SK-N-SH (cell line): ENCODE results near the gene GLIPR1L1. TPM values are rescaled to one million over a fixed set of nuclear protein-coding genes. Genes with fewer than 3 reads are reported as not detected.

Experiments used
- CTCF ChIA-PET: fragments of 300-600, 350-600 bp; formaldehyde crosslinking; extraction: SDS; loops from one replicate; lab custom pipeline; 2021; lab: Yijun Ruan, JAX
- POLR2A ChIA-PET: fragments of 350-600 bp; sonication (Branson Sonifier 250); formaldehyde crosslinking; extraction: SDS; loops from one replicate; lab custom pipeline; 2020; ENCODE audit warnings: antibody characterized with exemption, inconsistent platforms; lab: Yijun Ruan, JAX
- DNase-seq: peaks from one replicate; pipeline ENCODE4 v3.0.0; 2012
- H2AFZ ChIP-seq: fragments of 200-600 bp; sonication (generic); 2 replicates; pipeline ENCODE4 v1.8.1; 2016; ENCODE audit warnings: antibody characterized with exemption, mild to moderate bottlenecking, low read depth
- H3F3A ChIP-seq: fragments of 200-600 bp; sonication (generic); replicated peaks from 2 replicates; pipeline ENCODE3; 2016; ENCODE audit warnings: antibody characterized with exemption, mild to moderate bottlenecking; ENCODE audit not compliant: insufficient read depth
- H3K27ac ChIP-seq, 2 experiments: fragments of 200-500 bp in 1 of 2; fragments of 200-600 bp in 1 of 2; sonication (Bioruptor generic) in 1 of 2; sonication (generic), shearing (Covaris generic) in 1 of 2; 2 replicates each; pipeline versions ENCODE4 v1.5.1 to v1.6.1; 2014 to 2016; ENCODE audit warnings: low read depth in 2 of 2, inconsistent platforms in 1 of 2, low read length in 1 of 2, mild to moderate bottlenecking in 1 of 2, mixed read lengths in 1 of 2
- H3K27me3 ChIP-seq: fragments of 200-600 bp; sonication (generic), shearing (Covaris generic); 2 replicates; pipeline ENCODE4 v1.6.1; 2016; ENCODE audit warnings: mixed run types; ENCODE audit not compliant: insufficient read depth
- H3K36me3 ChIP-seq, 2 experiments: fragments of 200-500 bp in 1 of 2; fragments of 200-600 bp in 1 of 2; sonication (Bioruptor generic) in 1 of 2; sonication (generic) in 1 of 2; replicated peaks in 1 of 2; 2 replicates each; pipeline versions ENCODE3 to v1.5.1; 2014 to 2016; ENCODE audit warnings: low read length in 1 of 2, mild to moderate bottlenecking in 1 of 2; ENCODE audit not compliant: insufficient read depth in 2 of 2, control insufficient read depth in 1 of 2
- H3K4me1 ChIP-seq, 2 experiments: fragments of 200-500 bp in 1 of 2; fragments of 200-600 bp in 1 of 2; sonication (Bioruptor generic) in 1 of 2; sonication (generic), shearing (Covaris generic) in 1 of 2; 2 replicates each; pipeline versions ENCODE4 v1.5.1 to v1.6.1; 2014 to 2016; ENCODE audit warnings: low read depth in 1 of 2, low read length in 1 of 2, mixed run types in 1 of 2; ENCODE audit not compliant: insufficient read depth in 2 of 2, control insufficient read depth in 1 of 2
- H3K4me2 ChIP-seq: fragments of 200-600 bp; sonication (generic), shearing (Covaris generic); 2 replicates; pipeline ENCODE4 v1.6.1; 2017; ENCODE audit warnings: mixed run types
- H3K4me3 ChIP-seq, 2 experiments: fragments of 200-500 bp in 1 of 2; fragments of 200-600 bp in 1 of 2; sonication (Bioruptor generic) in 1 of 2; sonication (generic), shearing (Covaris generic) in 1 of 2; 2 replicates each; pipeline versions ENCODE4 v1.5.1 to v1.8.1; 2014 to 2016; ENCODE audit warnings: low read depth in 2 of 2, inconsistent platforms in 1 of 2, low read length in 1 of 2, mild to moderate bottlenecking in 1 of 2, mixed read lengths in 1 of 2, moderate library complexity in 1 of 2
- H3K79me2 ChIP-seq: fragments of 200-600 bp; sonication (generic); 2 replicates; pipeline ENCODE4 v1.8.1; 2017; ENCODE audit warnings: mild to moderate bottlenecking; ENCODE audit not compliant: insufficient read depth
- H3K9ac ChIP-seq: fragments of 200-600 bp; sonication (generic); 2 replicates; pipeline ENCODE4 v1.6.1; 2017; ENCODE audit warnings: mixed run types
- H3K9me2 ChIP-seq: fragments of 200-600 bp; sonication (generic); 2 replicates; pipeline ENCODE4 v1.6.1; 2017; ENCODE audit warnings: mixed run types
- H3K9me3 ChIP-seq: fragments of 200-600 bp; sonication (generic); 2 replicates; pipeline ENCODE4 v1.6.1; 2017; ENCODE audit warnings: mixed run types, mild to moderate bottlenecking, moderate library complexity
- H4K20me1 ChIP-seq: fragments of 200-600 bp; sonication (generic); 2 replicates; pipeline ENCODE4 v1.6.1; 2017; ENCODE audit warnings: mild to moderate bottlenecking, mixed run types; ENCODE audit not compliant: insufficient read depth
- EZH2phosphoT487 ChIP-seq: fragments of 200-600 bp; sonication (generic); IDR thresholded peaks from 2 replicates; pipeline ENCODE4 v1.6.1; 2017; ENCODE audit warnings: low read depth, mixed run types, mild to moderate bottlenecking, antibody characterized with exemption, moderate library complexity, borderline replicate concordance
- FOSL2 ChIP-seq: IDR thresholded peaks from 2 replicates; pipeline ENCODE4 v1.4.0; 2012; ENCODE audit warnings: low read depth, mild to moderate bottlenecking, moderate library complexity, borderline replicate concordance
- NRF1 ChIP-seq: IDR thresholded peaks from 2 replicates; pipeline ENCODE4 v1.6.1; 2012; ENCODE audit warnings: low read depth, mild to moderate bottlenecking, low read length
- RAD21 ChIP-seq: IDR thresholded peaks from 2 replicates; pipeline ENCODE4 v1.6.1; 2012; ENCODE audit warnings: mild to moderate bottlenecking, low read length
- RCOR1 ChIP-seq: fragments of 150-350 bp; IDR thresholded peaks from 2 replicates; pipeline ENCODE4 v1.6.1; 2017; ENCODE audit warnings: antibody characterized with exemption, low read length
- SIN3A ChIP-seq: IDR thresholded peaks from 2 replicates; pipeline ENCODE4 v1.6.1; 2012; ENCODE audit warnings: low read depth, mild to moderate bottlenecking, low read length, moderate library complexity, borderline replicate concordance
- TAF1 ChIP-seq: IDR thresholded peaks from 2 replicates; pipeline ENCODE4 v1.6.1; 2012; ENCODE audit warnings: low read depth, mild to moderate bottlenecking, low read length, moderate library complexity, borderline replicate concordance
- TEAD4 ChIP-seq: IDR thresholded peaks from 2 replicates; pipeline ENCODE4 v1.4.0; 2012; ENCODE audit warnings: mild to moderate bottlenecking, borderline replicate concordance; ENCODE audit not compliant: insufficient read depth
- WGBS: methylation state at CpG from one replicate; pipeline ENCODE4 v1.1.6; 2017; ENCODE audit warnings: low lambda C conversion rate; 5-methylcytosine and 5-hydroxymethylcytosine counted together
- polyA plus RNA-seq, 3 experiments: library from polyadenylated mRNA; depleted of rRNA; stranded (reverse); fragments of >200 nt; gene quantifications; 2 replicates each; pipeline ENCODE4 v1.2.3, GENCODE V29; 2012
- TF ChIP-seq, protein P1 (sequence below): IDR thresholded peaks from 2 replicates; pipeline ENCODE4 v1.4.0; 2012; ENCODE audit warnings: low read depth, borderline replicate concordance
- TF ChIP-seq, protein P2 (sequence below): IDR thresholded peaks from 2 replicates; pipeline ENCODE4; 2012
- TF ChIP-seq, protein P3 (sequence below): IDR thresholded peaks from 2 replicates; pipeline ENCODE4 v1.4.0; 2012; ENCODE audit warnings: low read depth, borderline replicate concordance
- TF ChIP-seq, protein P4 (sequence below): fragments of 200-600 bp; sonication (generic); IDR thresholded peaks from 2 replicates; pipeline ENCODE4 v1.6.1; 2017; ENCODE audit warnings: antibody characterized with exemption, mild to moderate bottlenecking, moderate library complexity

Gene GLIPR1L1
- polyA plus RNA-seq, 1 of the 3 experiments (the other 2 are of a cell fraction): not detected

DNA sequence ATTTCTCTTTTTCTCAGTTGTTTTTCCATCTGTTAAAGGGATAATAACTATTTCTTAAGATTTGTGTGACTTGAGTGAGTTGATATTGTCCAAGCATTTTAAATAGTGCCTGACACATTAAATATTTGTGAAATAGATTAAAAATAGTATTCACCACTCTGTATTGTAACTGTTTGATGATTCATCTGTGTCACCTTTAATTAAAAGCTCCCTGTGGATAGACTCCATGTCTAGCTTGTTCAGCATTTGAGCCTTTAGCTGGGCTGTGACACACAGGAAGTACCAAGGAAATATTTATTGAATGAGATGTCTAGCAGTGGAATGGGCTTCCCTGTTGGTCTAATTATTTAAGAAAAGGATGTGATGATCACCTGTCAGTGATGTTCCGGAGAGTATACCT is 54.6 kb downstream of the GLIPR1L1 start (continued):
- TF ChIP-seq SIN3A (peak; percentile 74; the same call in 1 of the 2 replicates), EZH2phosphoT487 (no peak), TEAD4 (peak; percentile 86), RCOR1 (0 out of 2 replicates have a peak, but pooled peaks have one; percentile 14), RAD21 (no peak), NRF1 (no peak)
- TF ChIP-seq, protein P1, sequence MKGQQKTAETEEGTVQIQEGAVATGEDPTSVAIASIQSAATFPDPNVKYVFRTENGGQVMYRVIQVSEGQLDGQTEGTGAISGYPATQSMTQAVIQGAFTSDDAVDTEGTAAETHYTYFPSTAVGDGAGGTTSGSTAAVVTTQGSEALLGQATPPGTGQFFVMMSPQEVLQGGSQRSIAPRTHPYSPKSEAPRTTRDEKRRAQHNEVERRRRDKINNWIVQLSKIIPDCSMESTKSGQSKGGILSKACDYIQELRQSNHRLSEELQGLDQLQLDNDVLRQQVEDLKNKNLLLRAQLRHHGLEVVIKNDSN: no peak
- TF ChIP-seq, protein P2, sequence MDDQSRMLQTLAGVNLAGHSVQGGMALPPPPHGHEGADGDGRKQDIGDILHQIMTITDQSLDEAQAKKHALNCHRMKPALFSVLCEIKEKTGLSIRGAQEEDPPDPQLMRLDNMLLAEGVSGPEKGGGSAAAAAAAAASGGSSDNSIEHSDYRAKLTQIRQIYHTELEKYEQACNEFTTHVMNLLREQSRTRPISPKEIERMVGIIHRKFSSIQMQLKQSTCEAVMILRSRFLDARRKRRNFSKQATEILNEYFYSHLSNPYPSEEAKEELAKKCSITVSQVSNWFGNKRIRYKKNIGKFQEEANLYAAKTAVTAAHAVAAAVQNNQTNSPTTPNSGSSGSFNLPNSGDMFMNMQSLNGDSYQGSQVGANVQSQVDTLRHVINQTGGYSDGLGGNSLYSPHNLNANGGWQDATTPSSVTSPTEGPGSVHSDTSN: peak; percentile 98

DNA sequence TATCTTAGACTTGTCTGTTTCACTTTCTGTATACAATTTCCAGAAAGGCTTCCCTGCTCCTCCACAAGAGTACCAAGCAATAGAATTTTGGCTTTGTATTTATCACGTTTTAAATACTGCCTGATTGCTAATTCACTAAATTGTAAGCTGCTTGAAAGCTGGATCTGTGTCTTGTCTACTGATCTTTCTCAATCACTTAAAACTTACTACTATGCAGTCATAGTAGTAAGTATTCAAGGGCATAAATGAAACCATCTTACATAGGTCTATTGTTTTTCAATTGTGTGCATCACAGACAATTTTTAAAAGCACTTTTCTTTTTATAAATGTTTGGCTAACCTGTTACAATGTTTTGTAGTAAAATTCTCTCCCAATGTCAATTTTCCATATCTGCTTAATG is 55.2 kb downstream of the GLIPR1L1 start:
- POLR2A ChIA-PET: interaction anchor here (0.7 kb wide), 1 partner anchor 15 kb away, joined by 3 read pairs; no protein-coding TSS in a partner anchor
- peak overlapping the region; percentile 87 to 90 for H3K27ac ChIP-seq

More for the DNA sequence above, 55.2 kb downstream of the GLIPR1L1 start:
- peaks cover 20% of the 10 kb centered on the region for H3F3A ChIP-seq
- peaks cover 0 to 12% of the 10 kb centered on the region in 2 experiments for H3K36me3 ChIP-seq
- peaks cover 34% of the 10 kb centered on the region for H3K79me2 ChIP-seq
- peaks cover 0 to 3% of the 10 kb centered on the region in 2 experiments; a peak in 1 of 4 replicates for H3K4me1 ChIP-seq
- no peaks in the 10 kb centered on the region for H4K20me1 ChIP-seq
- H3K27me3 ChIP-seq: no peaks in the 10 kb centered on the region
- peak overlapping the region; percentile 56 to 72 for H3K4me3 ChIP-seq
- CTCF ChIA-PET: interaction anchor here (3.2 kb wide), 1 partner anchor 55 kb away, joined by 14 read pairs; the partner anchor contains the start of gene GLIPR1L1
- no peaks in the 10 kb centered on the region for H3K9me3 ChIP-seq
- WGBS: 3% methylated on average over 1 of the region's 1 CpG
- no peaks in the 10 kb centered on the region for H3K9me2 ChIP-seq
- H3K4me2 ChIP-seq: peak overlapping the region; percentile 83
- TF ChIP-seq, protein P3, sequence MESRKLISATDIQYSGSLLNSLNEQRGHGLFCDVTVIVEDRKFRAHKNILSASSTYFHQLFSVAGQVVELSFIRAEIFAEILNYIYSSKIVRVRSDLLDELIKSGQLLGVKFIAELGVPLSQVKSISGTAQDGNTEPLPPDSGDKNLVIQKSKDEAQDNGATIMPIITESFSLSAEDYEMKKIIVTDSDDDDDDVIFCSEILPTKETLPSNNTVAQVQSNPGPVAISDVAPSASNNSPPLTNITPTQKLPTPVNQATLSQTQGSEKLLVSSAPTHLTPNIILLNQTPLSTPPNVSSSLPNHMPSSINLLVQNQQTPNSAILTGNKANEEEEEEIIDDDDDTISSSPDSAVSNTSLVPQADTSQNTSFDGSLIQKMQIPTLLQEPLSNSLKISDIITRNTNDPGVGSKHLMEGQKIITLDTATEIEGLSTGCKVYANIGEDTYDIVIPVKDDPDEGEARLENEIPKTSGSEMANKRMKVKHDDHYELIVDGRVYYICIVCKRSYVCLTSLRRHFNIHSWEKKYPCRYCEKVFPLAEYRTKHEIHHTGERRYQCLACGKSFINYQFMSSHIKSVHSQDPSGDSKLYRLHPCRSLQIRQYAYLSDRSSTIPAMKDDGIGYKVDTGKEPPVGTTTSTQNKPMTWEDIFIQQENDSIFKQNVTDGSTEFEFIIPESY: no peak
- TF ChIP-seq NRF1 (no peak), FOSL2 (no peak), TAF1 (no peak), RAD21 (no peak)
- TF ChIP-seq, protein P4, sequence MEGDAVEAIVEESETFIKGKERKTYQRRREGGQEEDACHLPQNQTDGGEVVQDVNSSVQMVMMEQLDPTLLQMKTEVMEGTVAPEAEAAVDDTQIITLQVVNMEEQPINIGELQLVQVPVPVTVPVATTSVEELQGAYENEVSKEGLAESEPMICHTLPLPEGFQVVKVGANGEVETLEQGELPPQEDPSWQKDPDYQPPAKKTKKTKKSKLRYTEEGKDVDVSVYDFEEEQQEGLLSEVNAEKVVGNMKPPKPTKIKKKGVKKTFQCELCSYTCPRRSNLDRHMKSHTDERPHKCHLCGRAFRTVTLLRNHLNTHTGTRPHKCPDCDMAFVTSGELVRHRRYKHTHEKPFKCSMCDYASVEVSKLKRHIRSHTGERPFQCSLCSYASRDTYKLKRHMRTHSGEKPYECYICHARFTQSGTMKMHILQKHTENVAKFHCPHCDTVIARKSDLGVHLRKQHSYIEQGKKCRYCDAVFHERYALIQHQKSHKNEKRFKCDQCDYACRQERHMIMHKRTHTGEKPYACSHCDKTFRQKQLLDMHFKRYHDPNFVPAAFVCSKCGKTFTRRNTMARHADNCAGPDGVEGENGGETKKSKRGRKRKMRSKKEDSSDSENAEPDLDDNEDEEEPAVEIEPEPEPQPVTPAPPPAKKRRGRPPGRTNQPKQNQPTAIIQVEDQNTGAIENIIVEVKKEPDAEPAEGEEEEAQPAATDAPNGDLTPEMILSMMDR: no peak
- no peak for DNase-seq
- H2AFZ ChIP-seq: peak overlapping the region; percentile 57; the same call in 1 of the 2 replicates
- peak overlapping the region; percentile 62 for H3K9ac ChIP-seq
